ENCODE data around the gene RADIL.

DNA sequence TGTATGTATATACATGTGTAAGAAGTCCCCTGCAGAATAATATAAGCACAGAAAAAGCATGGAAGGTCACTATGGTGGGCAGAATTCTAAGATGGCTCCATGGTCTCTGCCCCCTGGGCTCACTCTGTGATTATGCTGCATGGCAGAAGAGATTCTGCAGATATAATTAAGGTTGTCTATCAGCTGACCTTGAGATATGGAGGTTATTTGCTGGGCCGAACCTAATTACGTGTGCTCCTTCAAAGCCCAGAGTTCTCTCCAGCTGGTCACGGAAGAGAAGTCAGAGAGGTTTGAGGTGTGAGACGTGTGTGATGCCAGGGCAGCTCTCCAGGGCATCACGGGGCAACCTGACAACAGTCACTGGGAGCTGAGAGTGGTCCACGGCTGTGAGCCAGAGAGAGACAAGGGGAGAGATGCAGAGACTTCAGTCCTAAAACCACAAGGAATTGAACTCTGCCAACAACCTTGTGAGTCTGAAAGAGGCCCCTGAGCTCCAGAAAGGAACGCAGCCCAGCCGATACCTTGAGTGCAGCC is 33.2 kb downstream of the RADIL start:
- no peak for TF ChIP-seq POLR2A (IDR thresholded peaks at IDR 0.05)
- TF ChIP-seq, protein P1, sequence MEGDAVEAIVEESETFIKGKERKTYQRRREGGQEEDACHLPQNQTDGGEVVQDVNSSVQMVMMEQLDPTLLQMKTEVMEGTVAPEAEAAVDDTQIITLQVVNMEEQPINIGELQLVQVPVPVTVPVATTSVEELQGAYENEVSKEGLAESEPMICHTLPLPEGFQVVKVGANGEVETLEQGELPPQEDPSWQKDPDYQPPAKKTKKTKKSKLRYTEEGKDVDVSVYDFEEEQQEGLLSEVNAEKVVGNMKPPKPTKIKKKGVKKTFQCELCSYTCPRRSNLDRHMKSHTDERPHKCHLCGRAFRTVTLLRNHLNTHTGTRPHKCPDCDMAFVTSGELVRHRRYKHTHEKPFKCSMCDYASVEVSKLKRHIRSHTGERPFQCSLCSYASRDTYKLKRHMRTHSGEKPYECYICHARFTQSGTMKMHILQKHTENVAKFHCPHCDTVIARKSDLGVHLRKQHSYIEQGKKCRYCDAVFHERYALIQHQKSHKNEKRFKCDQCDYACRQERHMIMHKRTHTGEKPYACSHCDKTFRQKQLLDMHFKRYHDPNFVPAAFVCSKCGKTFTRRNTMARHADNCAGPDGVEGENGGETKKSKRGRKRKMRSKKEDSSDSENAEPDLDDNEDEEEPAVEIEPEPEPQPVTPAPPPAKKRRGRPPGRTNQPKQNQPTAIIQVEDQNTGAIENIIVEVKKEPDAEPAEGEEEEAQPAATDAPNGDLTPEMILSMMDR (IDR thresholded peaks at IDR 0.05): no peak
